NCI-H1417 treated with DMSO at 0.1 percent for 48 hours (cell line): ENCODE results near the gene ADCY3.

Experiments
- DNase-seq: peaks from one replicate; lab custom pipeline; 2025; lab: John Stamatoyannopoulos, UW

Gene ADCY3

GRCh38 chr2:24874035-24874434, 46.0 kb downstream of the ADCY3 start:
- DNase-seq: no peak

- DNase-seq: no peak
These were observed 46.4 kb downstream of the ADCY3 start for GRCh38 chr2:24873619-24874018.

GRCh38 chr2:24872344-24873115, 47.5 kb downstream of the ADCY3 start:
- DNase-seq: no peak

- no peak for DNase-seq
These were observed 48.1 kb downstream of the ADCY3 start for GRCh38 chr2:24871852-24872333.

- DNase-seq: no peak
These were observed 48.9 kb downstream of the ADCY3 start for GRCh38 chr2:24870891-24871705.

GRCh38 chr2:24870440-24870839, 49.6 kb downstream of the ADCY3 start:
- DNase-seq: no peak

GRCh38 chr2:24866946-24867345, 53.1 kb downstream of the ADCY3 start:
- DNase-seq: no peak

GRCh38 chr2:24863641-24864040, 56.4 kb downstream of the ADCY3 start:
- no peak for DNase-seq

GRCh38 chr2:24861500-24861899, 58.5 kb downstream of the ADCY3 start:
- DNase-seq: no peak

GRCh38 chr2:24860631-24861030, 59.4 kb downstream of the ADCY3 start:
- no peak for DNase-seq

GRCh38 chr2:24859968-24860600, 60.0 kb downstream of the ADCY3 start:
- DNase-seq: no peak

GRCh38 chr2:24858996-24859395, 61.0 kb downstream of the ADCY3 start:
- DNase-seq: no peak

GRCh38 chr2:24857746-24858145, 62.3 kb downstream of the ADCY3 start:
- DNase-seq: no peak

GRCh38 chr2:24856791-24857211, 63.2 kb downstream of the ADCY3 start:
- DNase-seq: no peak

- DNase-seq: no peak
These were observed 64.3 kb downstream of the ADCY3 start for GRCh38 chr2:24855726-24856125.

- no peak for DNase-seq
These were observed 64.9 kb downstream of the ADCY3 start for GRCh38 chr2:24855022-24855622.

GRCh38 chr2:24853996-24854395, 66.0 kb downstream of the ADCY3 start:
- DNase-seq: no peak

GRCh38 chr2:24853046-24853445, 67.0 kb downstream of the ADCY3 start:
- DNase-seq: no peak

GRCh38 chr2:24852431-24853020, 67.5 kb downstream of the ADCY3 start:
- DNase-seq: no peak

GRCh38 chr2:24852026-24852425, 68.0 kb downstream of the ADCY3 start:
- no peak for DNase-seq

GRCh38 chr2:24850944-24851343, 69.1 kb downstream of the ADCY3 start:
- no peak for DNase-seq

- no peak for DNase-seq
These were observed 74.3 kb downstream of the ADCY3 start for GRCh38 chr2:24845691-24846090.
